GM23338 (cell line): ENCODE measurements around the gene IL22RA2.

Experiments
- EZH2 ChIP-seq: fragments of 200-600 bp; sonication (generic); IDR thresholded peaks from one replicate; pipeline ENCODE4 v1.8.0; 2017; ENCODE audit warnings: antibody characterized with exemption, mild to moderate bottlenecking, low read depth; ENCODE audit not compliant: unreplicated experiment
- TF ChIP-seq, protein P1 (sequence below), 2 experiments: fragments of 200-600 bp in 1 of 2; sonication (generic) in 1 of 2; conservative IDR thresholded peaks; 2 replicates each; pipeline versions ENCODE4 v1.5.1 to v1.6.1; 2016 to 2017; ENCODE audit warnings: antibody characterized with exemption in 2 of 2, low read depth in 2 of 2, mild to moderate bottlenecking in 2 of 2, moderate library complexity in 1 of 2
- TF ChIP-seq, protein P2 (sequence below): IDR thresholded peaks from 2 replicates; pipeline ENCODE4 v1.6.1; 2016; ENCODE audit warnings: antibody characterized with exemption
- TF ChIP-seq, protein P3 (sequence below): IDR thresholded peaks from one replicate; pipeline ENCODE4 v1.6.1; 2018; ENCODE audit warnings: antibody characterized with exemption; ENCODE audit not compliant: unreplicated experiment

DNA sequence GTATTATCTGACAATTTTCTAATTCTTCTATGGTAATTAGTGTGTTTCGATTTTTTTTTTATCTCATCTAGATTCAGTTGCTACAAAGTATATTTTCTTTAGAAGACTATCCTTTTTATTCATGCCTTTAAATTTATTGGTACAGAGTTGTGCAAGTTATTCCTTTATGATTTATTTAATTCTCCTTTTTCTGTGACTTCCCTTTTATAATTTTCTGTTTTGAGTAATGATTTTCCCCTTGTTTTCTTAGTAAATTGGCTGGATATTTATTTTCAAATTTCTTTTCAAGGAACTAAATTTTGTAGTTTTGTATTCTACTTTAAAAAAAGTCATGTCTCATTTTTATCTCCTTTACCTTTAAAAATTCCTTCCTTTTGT lies 2.4 kb upstream of the IL22RA2 start:
- TF ChIP-seq, protein P1, sequence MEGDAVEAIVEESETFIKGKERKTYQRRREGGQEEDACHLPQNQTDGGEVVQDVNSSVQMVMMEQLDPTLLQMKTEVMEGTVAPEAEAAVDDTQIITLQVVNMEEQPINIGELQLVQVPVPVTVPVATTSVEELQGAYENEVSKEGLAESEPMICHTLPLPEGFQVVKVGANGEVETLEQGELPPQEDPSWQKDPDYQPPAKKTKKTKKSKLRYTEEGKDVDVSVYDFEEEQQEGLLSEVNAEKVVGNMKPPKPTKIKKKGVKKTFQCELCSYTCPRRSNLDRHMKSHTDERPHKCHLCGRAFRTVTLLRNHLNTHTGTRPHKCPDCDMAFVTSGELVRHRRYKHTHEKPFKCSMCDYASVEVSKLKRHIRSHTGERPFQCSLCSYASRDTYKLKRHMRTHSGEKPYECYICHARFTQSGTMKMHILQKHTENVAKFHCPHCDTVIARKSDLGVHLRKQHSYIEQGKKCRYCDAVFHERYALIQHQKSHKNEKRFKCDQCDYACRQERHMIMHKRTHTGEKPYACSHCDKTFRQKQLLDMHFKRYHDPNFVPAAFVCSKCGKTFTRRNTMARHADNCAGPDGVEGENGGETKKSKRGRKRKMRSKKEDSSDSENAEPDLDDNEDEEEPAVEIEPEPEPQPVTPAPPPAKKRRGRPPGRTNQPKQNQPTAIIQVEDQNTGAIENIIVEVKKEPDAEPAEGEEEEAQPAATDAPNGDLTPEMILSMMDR (conservative IDR thresholded peaks at IDR 0.05; ENCODE audit: low read depth in 2 of 2), result no peak
- TF ChIP-seq EZH2, result no peak
- TF ChIP-seq, protein P2, sequence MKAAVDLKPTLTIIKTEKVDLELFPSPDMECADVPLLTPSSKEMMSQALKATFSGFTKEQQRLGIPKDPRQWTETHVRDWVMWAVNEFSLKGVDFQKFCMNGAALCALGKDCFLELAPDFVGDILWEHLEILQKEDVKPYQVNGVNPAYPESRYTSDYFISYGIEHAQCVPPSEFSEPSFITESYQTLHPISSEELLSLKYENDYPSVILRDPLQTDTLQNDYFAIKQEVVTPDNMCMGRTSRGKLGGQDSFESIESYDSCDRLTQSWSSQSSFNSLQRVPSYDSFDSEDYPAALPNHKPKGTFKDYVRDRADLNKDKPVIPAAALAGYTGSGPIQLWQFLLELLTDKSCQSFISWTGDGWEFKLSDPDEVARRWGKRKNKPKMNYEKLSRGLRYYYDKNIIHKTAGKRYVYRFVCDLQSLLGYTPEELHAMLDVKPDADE, result no peak
- TF ChIP-seq, protein P3, sequence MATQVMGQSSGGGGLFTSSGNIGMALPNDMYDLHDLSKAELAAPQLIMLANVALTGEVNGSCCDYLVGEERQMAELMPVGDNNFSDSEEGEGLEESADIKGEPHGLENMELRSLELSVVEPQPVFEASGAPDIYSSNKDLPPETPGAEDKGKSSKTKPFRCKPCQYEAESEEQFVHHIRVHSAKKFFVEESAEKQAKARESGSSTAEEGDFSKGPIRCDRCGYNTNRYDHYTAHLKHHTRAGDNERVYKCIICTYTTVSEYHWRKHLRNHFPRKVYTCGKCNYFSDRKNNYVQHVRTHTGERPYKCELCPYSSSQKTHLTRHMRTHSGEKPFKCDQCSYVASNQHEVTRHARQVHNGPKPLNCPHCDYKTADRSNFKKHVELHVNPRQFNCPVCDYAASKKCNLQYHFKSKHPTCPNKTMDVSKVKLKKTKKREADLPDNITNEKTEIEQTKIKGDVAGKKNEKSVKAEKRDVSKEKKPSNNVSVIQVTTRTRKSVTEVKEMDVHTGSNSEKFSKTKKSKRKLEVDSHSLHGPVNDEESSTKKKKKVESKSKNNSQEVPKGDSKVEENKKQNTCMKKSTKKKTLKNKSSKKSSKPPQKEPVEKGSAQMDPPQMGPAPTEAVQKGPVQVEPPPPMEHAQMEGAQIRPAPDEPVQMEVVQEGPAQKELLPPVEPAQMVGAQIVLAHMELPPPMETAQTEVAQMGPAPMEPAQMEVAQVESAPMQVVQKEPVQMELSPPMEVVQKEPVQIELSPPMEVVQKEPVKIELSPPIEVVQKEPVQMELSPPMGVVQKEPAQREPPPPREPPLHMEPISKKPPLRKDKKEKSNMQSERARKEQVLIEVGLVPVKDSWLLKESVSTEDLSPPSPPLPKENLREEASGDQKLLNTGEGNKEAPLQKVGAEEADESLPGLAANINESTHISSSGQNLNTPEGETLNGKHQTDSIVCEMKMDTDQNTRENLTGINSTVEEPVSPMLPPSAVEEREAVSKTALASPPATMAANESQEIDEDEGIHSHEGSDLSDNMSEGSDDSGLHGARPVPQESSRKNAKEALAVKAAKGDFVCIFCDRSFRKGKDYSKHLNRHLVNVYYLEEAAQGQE, result no peak
